ENCODE measurements around the gene CCDC183.
A peak's percentile ranks its signal among the peaks of the same experiment; 100 is the strongest.
"Not testable (repeated sequence)": the region's sequence is repeated elsewhere in the genome, so short reads cannot be mapped to it uniquely, and the experiment has no call there.

The CCDC183 gene

GRCh38 chr9:136760834-136761544 is 35.1 kb upstream of the CCDC183 start:
- TF ChIP-seq, protein P1, sequence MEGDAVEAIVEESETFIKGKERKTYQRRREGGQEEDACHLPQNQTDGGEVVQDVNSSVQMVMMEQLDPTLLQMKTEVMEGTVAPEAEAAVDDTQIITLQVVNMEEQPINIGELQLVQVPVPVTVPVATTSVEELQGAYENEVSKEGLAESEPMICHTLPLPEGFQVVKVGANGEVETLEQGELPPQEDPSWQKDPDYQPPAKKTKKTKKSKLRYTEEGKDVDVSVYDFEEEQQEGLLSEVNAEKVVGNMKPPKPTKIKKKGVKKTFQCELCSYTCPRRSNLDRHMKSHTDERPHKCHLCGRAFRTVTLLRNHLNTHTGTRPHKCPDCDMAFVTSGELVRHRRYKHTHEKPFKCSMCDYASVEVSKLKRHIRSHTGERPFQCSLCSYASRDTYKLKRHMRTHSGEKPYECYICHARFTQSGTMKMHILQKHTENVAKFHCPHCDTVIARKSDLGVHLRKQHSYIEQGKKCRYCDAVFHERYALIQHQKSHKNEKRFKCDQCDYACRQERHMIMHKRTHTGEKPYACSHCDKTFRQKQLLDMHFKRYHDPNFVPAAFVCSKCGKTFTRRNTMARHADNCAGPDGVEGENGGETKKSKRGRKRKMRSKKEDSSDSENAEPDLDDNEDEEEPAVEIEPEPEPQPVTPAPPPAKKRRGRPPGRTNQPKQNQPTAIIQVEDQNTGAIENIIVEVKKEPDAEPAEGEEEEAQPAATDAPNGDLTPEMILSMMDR (IDR thresholded peaks at IDR 0.05; ENCODE audit: low read length): peak; percentile 65
- H3K27me3 ChIP-seq (ENCODE audit: insufficient read depth, low read length): peaks cover 22% of the 10 kb centered on the region; the same call in 1 of the 2 replicates
- not testable (repeated sequence) for H3K4me2 ChIP-seq (ENCODE audit: low read length); H4K20me1 ChIP-seq (ENCODE audit: insufficient read depth, low read length); H2AFZ ChIP-seq (ENCODE audit: low read length); H3K27ac ChIP-seq (ENCODE audit: low read depth, low read length, poor library complexity, severe bottlenecking); H3K79me2 ChIP-seq (ENCODE audit: insufficient read depth, low read length); H3K9ac ChIP-seq (ENCODE audit: low read length); H3K9me3 ChIP-seq (ENCODE audit: low read length); H3K9me2 ChIP-seq (ENCODE audit: low read depth, low read length); H3K4me1 ChIP-seq (ENCODE audit: insufficient read depth, low read length, severe bottlenecking); H3F3A ChIP-seq (ENCODE audit: insufficient read depth, low read length); H3K4me3 ChIP-seq (ENCODE audit: low read depth, low read length, poor library complexity, severe bottlenecking); H3K36me3 ChIP-seq (ENCODE audit: insufficient read depth, low read length)

DNA sequence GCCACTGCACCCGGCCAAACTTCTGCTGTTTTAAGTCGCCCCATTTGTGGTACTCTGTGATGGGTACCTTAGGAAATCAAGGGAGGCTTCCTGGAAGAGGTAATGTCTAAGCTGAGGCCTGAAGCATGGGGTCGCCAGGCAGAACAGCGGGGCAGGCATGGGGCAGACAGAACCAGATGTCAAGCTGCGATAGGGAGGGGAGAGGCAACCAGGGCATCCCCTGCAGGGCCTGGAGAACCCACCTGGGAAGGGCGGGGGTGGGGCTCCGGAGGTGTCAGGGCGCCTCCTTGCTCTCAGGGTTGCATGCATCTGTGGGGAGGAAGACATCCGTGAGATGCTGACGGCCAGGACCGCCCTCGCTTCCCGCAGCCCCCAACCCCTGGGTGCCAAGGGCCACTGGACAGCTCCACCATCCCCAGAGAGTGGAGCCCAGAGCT is 34.6 kb upstream of the CCDC183 start:
- TF ChIP-seq EZH2 (IDR thresholded peaks at IDR 0.05; ENCODE audit: borderline replicate concordance, low read length): no peak
- TF ChIP-seq, protein P1 (IDR thresholded peaks at IDR 0.05; ENCODE audit: low read length): no peak
- no peaks in the 10 kb centered on the region for H3K79me2 ChIP-seq (ENCODE audit: insufficient read depth, low read length)
- H3K9ac ChIP-seq (ENCODE audit: low read length): no peak overlapping the region
- no peak overlapping the region for H3K4me2 ChIP-seq (ENCODE audit: low read length)
- peaks cover 16% of the 10 kb centered on the region; the same call in 1 of the 2 replicates for H3K27me3 ChIP-seq (ENCODE audit: insufficient read depth, low read length)
- no peaks in the 10 kb centered on the region for H4K20me1 ChIP-seq (ENCODE audit: insufficient read depth, low read length)
- H3K27ac ChIP-seq (ENCODE audit: low read depth, low read length, poor library complexity, severe bottlenecking): no peak overlapping the region
- no peak overlapping the region for H3K4me3 ChIP-seq (ENCODE audit: low read depth, low read length, poor library complexity, severe bottlenecking)
- H3K9me2 ChIP-seq (ENCODE audit: low read depth, low read length): no peaks in the 10 kb centered on the region
- H3K36me3 ChIP-seq (ENCODE audit: insufficient read depth, low read length): no peaks in the 10 kb centered on the region
- H3K4me1 ChIP-seq (ENCODE audit: insufficient read depth, low read length, severe bottlenecking): no peaks in the 10 kb centered on the region
- no peak overlapping the region for H2AFZ ChIP-seq (ENCODE audit: low read length)
- H3F3A ChIP-seq (ENCODE audit: insufficient read depth, low read length): no peaks in the 10 kb centered on the region
- H3K9me3 ChIP-seq (ENCODE audit: low read length): no peaks in the 10 kb centered on the region

DNA sequence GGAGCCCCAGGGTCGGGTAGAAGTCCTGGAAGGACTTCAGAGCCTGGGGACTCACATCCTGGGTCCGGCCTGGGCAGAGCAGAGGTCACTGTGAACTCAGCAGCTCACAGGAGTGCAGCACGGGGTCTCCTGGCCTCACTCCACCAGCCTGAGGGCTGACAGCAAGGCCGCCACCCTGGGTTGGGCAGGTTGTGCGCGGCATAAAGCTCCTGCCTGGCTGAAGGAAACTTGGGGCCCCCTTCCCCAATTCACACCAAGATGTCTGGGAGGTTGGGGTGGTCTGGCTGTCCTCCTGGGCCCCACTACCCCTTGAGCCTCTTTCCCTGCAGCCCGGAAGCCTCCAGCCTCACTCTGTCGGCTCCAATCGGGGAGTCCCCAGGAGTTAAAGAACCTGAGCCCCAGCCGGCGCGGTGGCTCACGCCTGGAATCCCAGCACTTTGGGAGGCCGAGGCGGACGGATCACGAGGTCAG is 33.9 kb upstream of the CCDC183 start:
- no peak overlapping the region for H3K4me3 ChIP-seq (ENCODE audit: low read depth, low read length, poor library complexity, severe bottlenecking)
- H3K27ac ChIP-seq (ENCODE audit: low read depth, low read length, poor library complexity, severe bottlenecking): no peak overlapping the region
- H3K27me3 ChIP-seq (ENCODE audit: insufficient read depth, low read length): peaks cover 9% of the 10 kb centered on the region; the same call in 1 of the 2 replicates
- H3K9ac ChIP-seq (ENCODE audit: low read length): no peak overlapping the region
- no peaks in the 10 kb centered on the region for H3K79me2 ChIP-seq (ENCODE audit: insufficient read depth, low read length)
- no peak overlapping the region for H3K4me2 ChIP-seq (ENCODE audit: low read length)
- no peaks in the 10 kb centered on the region for H3K36me3 ChIP-seq (ENCODE audit: insufficient read depth, low read length)
- H3K4me1 ChIP-seq (ENCODE audit: insufficient read depth, low read length, severe bottlenecking): no peaks in the 10 kb centered on the region
- no peak overlapping the region for H2AFZ ChIP-seq (ENCODE audit: low read length)
- TF ChIP-seq EZH2 (IDR thresholded peaks at IDR 0.05; ENCODE audit: borderline replicate concordance, low read length): no peak
- TF ChIP-seq, protein P1 (IDR thresholded peaks at IDR 0.05; ENCODE audit: low read length): no peak
- no peaks in the 10 kb centered on the region for H3K9me3 ChIP-seq (ENCODE audit: low read length)
- no peaks in the 10 kb centered on the region for H4K20me1 ChIP-seq (ENCODE audit: insufficient read depth, low read length)
- H3F3A ChIP-seq (ENCODE audit: insufficient read depth, low read length): no peaks in the 10 kb centered on the region
- H3K9me2 ChIP-seq (ENCODE audit: low read depth, low read length): no peaks in the 10 kb centered on the region
